ENCODE data around the gene BNIP3.

Gene BNIP3

DNA sequence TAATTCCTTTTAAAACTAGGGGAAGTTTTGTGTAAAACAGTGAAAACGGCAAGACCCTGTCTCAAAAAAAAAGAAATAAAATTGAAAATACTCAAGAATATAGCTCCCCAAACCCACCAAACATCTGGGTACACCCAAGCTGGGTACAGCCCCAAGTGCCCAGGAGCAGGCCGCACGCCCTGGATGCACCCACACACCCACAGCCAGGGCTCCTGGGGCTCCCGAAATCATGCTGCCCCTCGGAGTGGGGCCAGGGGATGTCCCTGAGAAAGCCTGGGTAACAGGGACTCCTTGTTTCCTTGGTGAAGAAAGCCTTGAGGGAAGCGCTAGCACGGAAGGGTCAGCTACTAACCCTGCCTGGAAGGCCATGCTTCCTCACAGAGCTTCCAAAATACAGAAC, 10.1 kb downstream of the BNIP3 start:
- Histone ChIP-seq H3K4me3 (ENCODE audit: low read depth, low read length) (no peak overlapping the region), H4K8ac (ENCODE audit: low read depth, low read length) (no peak overlapping the region), H3K36me3 (ENCODE audit: control insufficient read depth in 1 of 2, insufficient read depth in 2 of 2, low read length in 2 of 2) (peaks cover 38 to 47% of the 10 kb centered on the region in 2 experiments), H3K4me1 (ENCODE audit: control insufficient read depth in 1 of 2, insufficient read depth in 2 of 2, low read length in 2 of 2) (peaks cover 5 to 6% of the 10 kb centered on the region in 2 experiments), H4K12ac (ENCODE audit: low read depth, low read length) (no peak overlapping the region), H4K91ac (ENCODE audit: low read depth, low read length) (no peak overlapping the region), H2AK5ac (ENCODE audit: low read length) (no peak overlapping the region), H2BK120ac (ENCODE audit: insufficient read depth, low read length, poor library complexity) (no peak overlapping the region), H3K27me3 (ENCODE audit: insufficient read depth, low read length) (no peaks in the 10 kb centered on the region), H3K18ac (ENCODE audit: low read length) (no peak overlapping the region), H3K79me2 (ENCODE audit: control insufficient read depth, insufficient read depth, low read length, poor library complexity) (no peaks in the 10 kb centered on the region), H3K4me2 (ENCODE audit: low read length) (no peak overlapping the region), H2AFZ (ENCODE audit: insufficient read depth, low read length, poor library complexity) (no peak overlapping the region), H3K9me3 (ENCODE audit: insufficient read depth, low read depth, low read length) (no peaks in the 10 kb centered on the region), H2BK5ac (ENCODE audit: low read depth, low read length, poor library complexity) (no peak overlapping the region), H3K27ac (ENCODE audit: low read depth, low read length) (no peak overlapping the region), H3K14ac (ENCODE audit: low read length) (no peak overlapping the region), H3K23ac (ENCODE audit: low read length) (no peak overlapping the region), H3K4ac (ENCODE audit: low read depth, low read length) (no peak overlapping the region), H3K9ac (ENCODE audit: low read length) (no peak overlapping the region), H2BK12ac (ENCODE audit: low read length) (no peak overlapping the region), H3K79me1 (ENCODE audit: low read length) (no peaks in the 10 kb centered on the region)
- WGBS (ENCODE audit: extremely low coverage, insufficient coverage, insufficient read length) = no CpG with 5 or more reads among the region's 7 CpGs
- no peak for DNase-seq

DNA sequence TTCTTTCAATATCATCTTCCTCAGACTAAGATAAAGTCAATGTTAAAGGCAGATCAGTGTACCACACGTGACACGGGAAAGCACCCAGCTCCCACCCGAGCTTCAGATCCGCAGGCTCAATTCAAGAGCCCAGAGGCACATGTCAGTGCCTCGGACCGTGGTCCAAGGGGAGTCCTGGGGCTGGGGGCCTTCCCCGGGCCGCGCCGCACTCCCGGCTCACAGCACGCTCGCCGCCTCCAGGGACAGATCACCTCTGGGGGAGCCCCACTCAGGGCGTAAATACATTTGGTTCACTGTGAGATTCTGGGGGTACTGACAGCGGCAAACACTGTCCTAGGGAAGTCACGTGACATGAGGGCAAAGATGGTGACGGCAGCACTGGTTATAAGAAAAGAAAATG, 10.8 kb downstream of the BNIP3 start:
- Histone ChIP-seq H3K27ac (ENCODE audit: low read depth, low read length) (no peak overlapping the region), H3K79me2 (ENCODE audit: control insufficient read depth, insufficient read depth, low read length, poor library complexity) (no peaks in the 10 kb centered on the region), H2AFZ (ENCODE audit: insufficient read depth, low read length, poor library complexity) (no peak overlapping the region), H3K9me3 (ENCODE audit: insufficient read depth, low read depth, low read length) (no peaks in the 10 kb centered on the region), H2BK5ac (ENCODE audit: low read depth, low read length, poor library complexity) (no peak overlapping the region), H3K4me3 (ENCODE audit: low read depth, low read length) (no peak overlapping the region), H2BK12ac (ENCODE audit: low read length) (no peak overlapping the region), H3K79me1 (ENCODE audit: low read length) (no peaks in the 10 kb centered on the region), H3K36me3 (ENCODE audit: control insufficient read depth in 1 of 2, insufficient read depth in 2 of 2, low read length in 2 of 2) (peaks cover 41 to 47% of the 10 kb centered on the region in 2 experiments), H2BK120ac (ENCODE audit: insufficient read depth, low read length, poor library complexity) (no peak overlapping the region), H3K27me3 (ENCODE audit: insufficient read depth, low read length) (no peaks in the 10 kb centered on the region), H2AK5ac (ENCODE audit: low read length) (no peak overlapping the region), H4K8ac (ENCODE audit: low read depth, low read length) (no peak overlapping the region), H3K18ac (ENCODE audit: low read length) (no peak overlapping the region), H3K4me1 (ENCODE audit: control insufficient read depth in 1 of 2, insufficient read depth in 2 of 2, low read length in 2 of 2) (peaks cover 5 to 6% of the 10 kb centered on the region in 2 experiments), H3K4me2 (ENCODE audit: low read length) (no peak overlapping the region), H3K4ac (ENCODE audit: low read depth, low read length) (no peak overlapping the region), H3K9ac (ENCODE audit: low read length) (no peak overlapping the region), H4K12ac (ENCODE audit: low read depth, low read length) (no peak overlapping the region), H4K91ac (ENCODE audit: low read depth, low read length) (no peak overlapping the region), H3K14ac (ENCODE audit: low read length) (no peak overlapping the region), H3K23ac (ENCODE audit: low read length) (no peak overlapping the region)
- DNase-seq = no peak
- no CpG with 5 or more reads among the region's 18 CpGs for WGBS (ENCODE audit: extremely low coverage, insufficient coverage, insufficient read length)

DNA sequence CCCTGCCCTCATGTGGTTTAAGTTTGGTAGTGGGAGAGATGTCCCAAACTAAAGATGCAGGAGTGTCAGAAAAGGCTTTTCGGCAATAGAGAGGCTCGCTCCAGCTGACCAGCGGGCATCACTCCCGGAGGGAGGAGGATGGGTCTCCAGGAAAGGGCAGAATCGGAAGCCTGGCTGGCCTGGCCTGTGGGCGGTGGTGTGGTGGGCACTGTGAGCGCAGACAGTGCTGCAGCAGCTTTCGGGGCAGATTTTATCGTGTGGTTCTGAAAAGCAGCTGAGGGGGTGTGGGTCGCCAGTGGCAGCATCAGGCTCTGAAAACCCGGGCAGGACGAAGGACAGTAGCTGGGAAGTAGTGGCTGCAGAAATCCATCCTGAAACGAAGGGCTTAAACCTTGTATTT, 12.8 kb downstream of the BNIP3 start:
- Histone ChIP-seq H2AFZ (ENCODE audit: insufficient read depth, low read length, poor library complexity) (no peak overlapping the region), H2BK5ac (ENCODE audit: low read depth, low read length, poor library complexity) (no peak overlapping the region), H3K4me1 (ENCODE audit: control insufficient read depth in 1 of 2, insufficient read depth in 2 of 2, low read length in 2 of 2) (peaks cover 5 to 6% of the 10 kb centered on the region in 2 experiments), H3K79me1 (ENCODE audit: low read length) (no peaks in the 10 kb centered on the region), H2AK5ac (ENCODE audit: low read length) (no peak overlapping the region), H3K27ac (ENCODE audit: low read depth, low read length) (no peak overlapping the region), H3K14ac (ENCODE audit: low read length) (no peak overlapping the region), H2BK12ac (ENCODE audit: low read length) (no peak overlapping the region), H3K9ac (ENCODE audit: low read length) (no peak overlapping the region), H4K8ac (ENCODE audit: low read depth, low read length) (no peak overlapping the region), H4K91ac (ENCODE audit: low read depth, low read length) (no peak overlapping the region), H4K12ac (ENCODE audit: low read depth, low read length) (no peak overlapping the region), H3K4me3 (ENCODE audit: low read depth, low read length) (no peak overlapping the region), H3K36me3 (ENCODE audit: control insufficient read depth in 1 of 2, insufficient read depth in 2 of 2, low read length in 2 of 2) (peaks cover 48 to 49% of the 10 kb centered on the region in 2 experiments), H3K9me3 (ENCODE audit: insufficient read depth, low read depth, low read length) (no peaks in the 10 kb centered on the region), H3K4me2 (ENCODE audit: low read length) (no peak overlapping the region), H3K79me2 (ENCODE audit: control insufficient read depth, insufficient read depth, low read length, poor library complexity) (no peaks in the 10 kb centered on the region), H3K27me3 (ENCODE audit: insufficient read depth, low read length) (no peaks in the 10 kb centered on the region), H2BK120ac (ENCODE audit: insufficient read depth, low read length, poor library complexity) (no peak overlapping the region), H3K18ac (ENCODE audit: low read length) (no peak overlapping the region), H3K23ac (ENCODE audit: low read length) (no peak overlapping the region), H3K4ac (ENCODE audit: low read depth, low read length) (no peak overlapping the region)
- WGBS (ENCODE audit: extremely low coverage, insufficient coverage, insufficient read length) = no CpG with 5 or more reads among the region's 13 CpGs
- no peak for DNase-seq

- H2AFZ ChIP-seq (ENCODE audit: insufficient read depth, low read length, poor library complexity) = no peak overlapping the region
- peaks cover 4% of the 10 kb centered on the region for H3K9me3 ChIP-seq (ENCODE audit: insufficient read depth, low read depth, low read length)
- no peak overlapping the region for H3K4me2 ChIP-seq (ENCODE audit: low read length)
- no peak for DNase-seq
- no peak overlapping the region for H3K23ac ChIP-seq (ENCODE audit: low read length)
- H3K79me1 ChIP-seq (ENCODE audit: low read length) = no peaks in the 10 kb centered on the region
- no CpG with 5 or more reads among the region's 9 CpGs for WGBS (ENCODE audit: extremely low coverage, insufficient coverage, insufficient read length)
- H4K8ac ChIP-seq (ENCODE audit: low read depth, low read length) = no peak overlapping the region
- no peak overlapping the region for H2AK5ac ChIP-seq (ENCODE audit: low read length)
- H3K27ac ChIP-seq (ENCODE audit: low read depth, low read length) = no peak overlapping the region
- no peak overlapping the region for H4K12ac ChIP-seq (ENCODE audit: low read depth, low read length)
- H3K4ac ChIP-seq (ENCODE audit: low read depth, low read length) = no peak overlapping the region
- H3K9ac ChIP-seq (ENCODE audit: low read length) = no peak overlapping the region
- H2BK5ac ChIP-seq (ENCODE audit: low read depth, low read length, poor library complexity) = no peak overlapping the region
- peaks cover under 1% of the 10 kb centered on the region in 2 experiments for H3K4me1 ChIP-seq (ENCODE audit: control insufficient read depth in 1 of 2, insufficient read depth in 2 of 2, low read length in 2 of 2)
- no peaks in the 10 kb centered on the region for H3K27me3 ChIP-seq (ENCODE audit: insufficient read depth, low read length)
- H2BK120ac ChIP-seq (ENCODE audit: insufficient read depth, low read length, poor library complexity) = no peak overlapping the region
- peaks cover 33 to 40% of the 10 kb centered on the region in 2 experiments for H3K36me3 ChIP-seq (ENCODE audit: control insufficient read depth in 1 of 2, insufficient read depth in 2 of 2, low read length in 2 of 2)
- no peak overlapping the region for H4K91ac ChIP-seq (ENCODE audit: low read depth, low read length)
- no peaks in the 10 kb centered on the region for H3K79me2 ChIP-seq (ENCODE audit: control insufficient read depth, insufficient read depth, low read length, poor library complexity)
- H3K14ac ChIP-seq (ENCODE audit: low read length) = no peak overlapping the region
- H3K18ac ChIP-seq (ENCODE audit: low read length) = no peak overlapping the region
- no peak overlapping the region for H3K4me3 ChIP-seq (ENCODE audit: low read depth, low read length)
- no peak overlapping the region for H2BK12ac ChIP-seq (ENCODE audit: low read length)
Measured at GRCh38 chr10:131964298-131964697, 17.4 kb downstream of the BNIP3 start.
